KG1 (cell line): ENCODE results near the gene HERC2.

Experiments
- DNase-seq: peaks from one replicate; lab custom pipeline; 2025; lab: John Stamatoyannopoulos, UW

The HERC2 gene

DNA sequence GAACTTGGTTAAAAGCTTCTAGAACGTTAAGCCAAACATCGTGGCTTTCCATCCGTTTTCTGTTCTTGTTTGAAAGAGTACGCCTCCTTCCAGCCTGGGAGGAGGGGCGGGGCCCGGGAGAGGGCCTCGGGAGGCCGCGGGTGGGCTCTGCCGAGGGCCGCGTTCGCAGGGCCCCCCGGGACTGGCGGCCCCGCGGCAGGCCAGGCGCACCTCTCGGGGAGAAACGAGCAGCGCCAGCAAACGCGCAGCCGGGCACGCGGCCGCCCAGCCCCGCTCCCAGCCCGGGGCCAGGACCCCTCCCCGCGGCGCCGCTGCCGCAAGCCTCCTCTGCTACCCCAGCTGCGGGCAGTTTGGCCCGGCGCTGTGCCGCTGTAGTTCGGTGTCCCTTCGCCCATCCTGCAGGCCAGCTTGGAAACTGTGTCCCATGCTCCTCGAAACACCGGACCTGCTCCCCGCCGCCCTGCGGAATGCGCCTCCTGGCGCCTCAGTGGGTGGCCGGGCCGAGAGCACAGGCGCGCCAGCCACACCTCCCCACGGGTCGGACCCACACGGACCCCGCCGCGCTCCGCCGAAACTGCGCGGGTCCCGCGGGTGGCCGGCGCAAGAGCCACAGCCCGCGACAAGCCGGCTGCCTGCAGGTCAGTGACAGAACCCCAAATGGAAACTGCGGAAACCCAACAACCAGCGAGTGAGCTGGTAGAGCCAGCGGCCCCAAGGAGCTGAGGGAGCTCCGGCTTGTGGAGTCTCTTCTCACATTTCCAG lies 225.1 kb downstream of the HERC2 start:
- no peak for DNase-seq

DNA sequence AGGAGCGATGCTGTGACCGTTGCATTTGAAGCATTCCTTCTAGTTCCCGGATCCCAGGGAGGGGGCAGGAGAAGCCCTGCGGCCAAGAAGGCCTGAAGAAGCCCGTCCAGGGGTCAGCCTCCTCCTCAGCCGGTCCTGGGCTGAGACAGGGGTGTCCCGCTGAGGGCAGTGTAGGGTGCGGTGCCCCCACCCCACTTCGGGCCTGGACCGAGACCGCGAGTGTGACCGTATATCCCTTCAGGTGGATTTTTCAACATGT lies 225.6 kb downstream of the HERC2 start:
- no peak for DNase-seq

DNA sequence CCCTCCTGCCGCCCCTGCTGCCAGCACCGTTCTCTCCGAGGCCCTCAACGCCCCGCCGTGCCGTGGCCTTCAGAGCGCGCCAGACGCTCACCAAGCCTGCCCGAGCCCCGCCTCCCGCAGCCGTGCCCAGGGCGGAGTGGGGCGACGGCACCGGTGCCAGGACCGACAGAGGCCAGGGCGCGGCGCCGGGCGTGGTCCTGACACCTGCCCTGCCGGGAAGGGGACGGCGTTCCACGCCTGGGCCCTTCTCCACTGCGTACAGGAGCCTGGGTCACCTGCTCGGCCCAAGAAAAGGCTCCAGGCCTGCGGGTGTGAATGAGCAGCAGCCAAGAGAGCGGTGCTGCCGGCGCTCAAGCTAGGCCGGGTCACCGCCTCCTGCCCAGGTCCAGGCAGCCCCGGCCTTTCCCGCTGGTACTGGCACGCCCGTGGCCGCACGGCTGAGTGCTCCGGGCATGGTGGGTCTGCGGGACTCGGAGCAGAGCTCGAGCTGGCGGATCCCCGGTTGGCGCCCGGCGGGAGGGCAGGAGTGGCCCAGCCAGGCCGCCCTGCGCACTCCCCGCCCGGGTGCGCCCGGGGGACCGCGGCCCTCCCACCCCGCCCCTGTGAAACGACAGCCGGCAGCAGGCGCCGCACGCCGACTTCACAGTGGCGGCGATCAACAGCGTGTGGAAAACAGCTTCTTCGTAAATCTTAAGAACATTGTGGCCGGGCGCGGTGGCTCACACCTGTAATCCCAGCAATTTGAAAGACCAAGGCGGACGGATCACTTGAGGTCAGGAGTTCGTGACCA lies 227.1 kb downstream of the HERC2 start:
- no peak for DNase-seq

DNA sequence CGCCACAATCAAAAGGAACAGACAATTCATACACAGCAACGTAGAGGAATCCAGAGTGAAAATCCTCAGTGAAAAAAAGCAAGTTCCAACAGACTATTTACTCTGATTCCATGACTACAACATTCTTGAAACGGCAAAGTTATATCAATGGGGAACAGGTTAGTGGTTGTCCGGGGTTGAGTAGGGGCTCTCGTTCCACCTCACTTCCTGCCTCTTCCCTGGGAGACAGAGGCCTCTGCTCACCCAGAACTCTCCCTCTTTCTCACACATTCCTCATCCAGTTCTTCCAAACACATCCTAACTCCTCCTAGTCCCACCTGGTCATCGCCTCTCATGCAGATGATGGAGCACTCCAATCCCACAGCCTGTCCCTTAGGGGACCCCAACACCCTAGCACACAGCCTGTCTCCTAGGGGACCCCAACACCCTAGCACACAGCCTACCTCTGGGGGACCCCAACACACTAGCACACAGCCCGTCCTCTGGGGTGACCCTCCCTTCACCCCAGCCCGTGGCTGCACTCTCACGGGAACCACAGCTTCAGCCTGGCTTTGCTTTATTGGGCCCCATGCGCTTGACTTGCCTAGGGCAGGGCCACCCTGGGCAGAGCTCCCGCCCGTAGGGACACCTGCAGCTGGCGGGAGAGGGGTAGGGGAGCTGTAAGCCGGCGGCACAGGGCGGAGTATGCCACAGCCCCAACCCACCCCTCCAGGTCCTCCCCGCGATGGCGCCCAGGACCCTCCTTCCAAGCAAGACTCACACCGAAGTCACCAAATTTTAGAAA lies 228.0 kb downstream of the HERC2 start:
- no peak for DNase-seq

DNA sequence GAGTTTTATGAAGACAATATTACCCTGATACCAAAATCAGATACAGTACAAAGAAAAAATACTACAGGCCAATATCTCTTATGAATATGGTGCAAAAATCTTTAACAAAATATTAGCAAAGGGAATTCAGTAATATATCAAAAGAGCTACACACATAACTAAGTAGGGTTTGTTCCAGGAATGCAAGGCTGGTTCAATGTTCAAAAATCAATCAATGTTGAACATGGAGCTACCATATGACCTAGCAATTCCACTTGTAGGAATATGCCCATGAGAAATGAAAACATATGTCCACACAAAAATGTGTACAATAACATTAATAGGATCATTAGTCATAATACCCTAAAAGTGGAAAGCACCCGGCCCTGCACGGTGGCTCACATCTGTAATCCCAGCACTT lies 230.7 kb downstream of the HERC2 start:
- DNase-seq, result no peak

DNA sequence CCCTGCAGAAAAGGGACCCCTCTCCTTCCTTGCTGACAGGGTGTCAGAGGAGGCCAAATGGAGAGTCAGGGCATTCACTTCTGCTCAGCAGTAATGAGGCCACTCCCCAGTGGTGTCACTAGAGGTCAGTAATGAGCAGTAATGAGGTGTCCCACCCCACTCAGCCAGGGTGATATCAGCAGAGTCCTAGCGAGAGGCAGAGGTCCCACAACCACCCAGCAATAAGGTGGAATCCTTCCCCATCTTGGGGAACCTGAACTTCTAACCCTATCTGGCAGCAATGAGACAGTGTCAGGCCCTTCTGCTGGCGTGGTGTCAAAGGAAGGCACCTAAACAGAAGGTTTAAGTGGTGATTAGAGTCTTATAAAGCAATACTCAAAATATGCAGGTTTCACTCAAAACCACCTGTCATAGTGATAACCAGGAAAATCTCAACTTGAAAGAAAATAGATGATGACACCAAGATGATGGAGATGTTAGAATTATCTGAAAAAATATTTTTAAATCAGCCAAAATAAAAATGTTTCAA lies 235.7 kb downstream of the HERC2 start:
- DNase-seq, result peak; percentile 19

DNA sequence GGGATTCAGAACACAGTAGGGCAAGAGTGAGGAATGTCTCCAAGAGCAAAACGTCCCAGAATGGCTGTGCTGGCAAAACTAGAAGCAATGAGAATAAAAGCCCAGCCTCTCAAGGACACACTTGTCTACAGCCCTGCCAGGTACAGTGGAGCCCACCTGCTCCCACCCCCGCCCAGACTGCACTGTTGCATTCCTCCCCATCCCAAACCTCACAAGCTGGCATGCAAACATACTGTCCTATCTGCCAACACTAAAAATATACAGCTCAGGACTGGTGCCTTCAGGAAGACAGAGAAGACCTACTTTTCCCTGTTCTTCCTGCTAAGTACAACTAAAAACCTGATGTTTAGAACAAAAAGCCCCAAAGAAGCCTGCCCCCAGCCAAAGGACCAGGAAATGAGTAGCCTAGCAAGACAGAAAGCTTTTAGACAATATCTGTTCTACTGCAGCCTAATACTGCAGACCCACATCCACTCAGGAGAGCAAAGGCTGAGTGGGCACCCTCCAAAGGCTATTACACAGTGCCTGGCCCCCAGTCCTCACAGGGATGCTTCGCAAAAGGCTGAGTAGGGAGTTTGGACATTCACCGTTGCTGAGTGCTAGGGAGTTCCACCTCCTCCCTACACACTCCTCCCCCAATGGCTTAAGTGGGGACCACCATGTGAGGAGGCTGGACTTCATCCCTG lies 236.3 kb downstream of the HERC2 start:
- DNase-seq, result no peak

DNA sequence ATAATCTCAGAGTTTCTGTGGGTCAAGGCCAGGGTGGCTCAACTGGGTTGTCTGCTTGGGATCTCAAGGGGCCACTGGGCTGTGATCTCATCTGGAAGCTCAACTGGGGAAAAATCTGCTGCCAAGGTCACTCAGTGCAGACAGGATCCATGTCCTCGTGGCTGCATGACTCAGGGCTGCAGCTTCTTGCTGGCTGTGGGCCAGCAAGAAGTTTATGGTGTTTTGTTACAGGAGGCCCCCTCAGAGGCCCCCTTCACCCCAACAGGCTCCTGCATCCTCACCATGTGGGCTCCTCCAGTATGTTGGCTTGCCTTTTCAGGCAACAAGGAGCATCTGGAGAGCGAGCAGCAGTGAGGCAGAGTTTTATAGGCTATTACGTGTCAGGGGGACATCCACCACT lies 237.4 kb downstream of the HERC2 start:
- no peak for DNase-seq

DNA sequence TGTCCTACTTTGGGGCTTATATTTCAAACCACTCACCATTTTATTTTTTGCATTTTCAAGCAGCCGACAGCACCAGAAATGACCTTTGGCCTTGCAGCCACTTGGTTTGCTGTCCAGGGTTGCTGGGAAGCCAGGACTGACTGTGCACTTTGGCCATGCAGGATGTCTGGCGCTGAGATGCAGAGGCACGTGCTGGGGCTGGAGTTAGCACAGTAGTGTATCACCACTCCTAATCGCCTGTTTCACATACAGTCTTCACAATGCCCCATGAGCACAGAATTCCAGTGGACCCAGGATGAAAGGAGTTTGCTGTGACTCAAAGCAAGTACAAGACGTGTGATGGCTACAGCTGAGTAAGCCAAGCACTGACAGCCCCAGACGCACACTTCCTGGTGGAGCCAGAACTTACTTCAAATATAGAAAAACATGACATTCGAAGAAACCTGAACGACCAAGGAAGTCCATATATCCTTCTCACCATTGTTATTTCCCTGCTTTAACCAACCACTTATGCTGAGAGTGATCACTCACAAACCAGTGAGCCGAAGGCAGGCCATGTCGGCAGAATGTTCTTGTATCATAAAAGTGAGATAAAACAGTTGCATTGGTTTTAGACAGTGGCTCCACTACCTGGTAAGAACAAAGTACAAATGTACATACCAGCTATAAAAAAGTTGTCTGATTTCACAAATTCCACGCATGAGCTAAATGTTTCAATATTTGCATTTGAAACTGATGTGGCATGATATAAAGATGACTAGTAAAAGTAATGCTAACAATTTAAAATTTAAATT lies 238.9 kb downstream of the HERC2 start:
- no peak for DNase-seq

DNA sequence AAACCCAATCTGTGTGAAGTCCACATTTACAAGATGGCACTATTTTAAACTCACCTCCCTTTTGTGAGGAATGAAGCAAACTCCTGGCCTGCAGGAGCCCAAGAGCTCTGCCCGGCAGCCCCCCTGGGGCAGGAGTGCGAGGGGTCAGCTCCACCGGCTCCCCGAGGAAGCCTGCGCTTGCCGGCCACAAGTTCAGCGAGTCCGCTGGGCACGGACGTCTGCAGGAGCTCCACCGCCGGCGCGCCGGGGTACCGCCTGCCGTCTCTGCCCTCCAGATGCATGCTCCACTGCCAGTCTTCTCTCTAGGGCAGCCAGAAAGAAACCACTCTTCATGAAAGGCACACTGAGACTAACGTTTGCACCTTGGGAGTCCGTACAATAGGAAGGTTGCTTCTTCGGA lies 240.4 kb downstream of the HERC2 start:
- no peak for DNase-seq

DNA sequence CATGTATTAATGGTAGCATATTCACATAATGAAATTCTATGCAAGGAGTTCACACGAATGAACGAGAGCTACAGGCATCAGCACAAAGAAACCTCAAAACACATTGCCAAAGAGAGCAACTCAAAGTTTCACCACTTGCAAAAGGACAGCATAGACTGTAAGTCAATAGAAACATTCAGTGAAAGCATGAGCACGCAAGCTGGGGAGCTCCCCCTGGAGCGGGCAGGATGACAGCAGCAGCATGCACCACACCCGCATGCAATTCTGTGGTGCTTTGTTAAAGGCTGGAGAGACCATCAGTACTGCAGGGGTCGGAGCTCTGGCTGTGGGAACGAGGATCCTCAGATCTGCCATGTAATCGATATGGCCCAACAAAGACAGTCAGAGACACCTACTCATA lies 241.6 kb downstream of the HERC2 start:
- no peak for DNase-seq

DNA sequence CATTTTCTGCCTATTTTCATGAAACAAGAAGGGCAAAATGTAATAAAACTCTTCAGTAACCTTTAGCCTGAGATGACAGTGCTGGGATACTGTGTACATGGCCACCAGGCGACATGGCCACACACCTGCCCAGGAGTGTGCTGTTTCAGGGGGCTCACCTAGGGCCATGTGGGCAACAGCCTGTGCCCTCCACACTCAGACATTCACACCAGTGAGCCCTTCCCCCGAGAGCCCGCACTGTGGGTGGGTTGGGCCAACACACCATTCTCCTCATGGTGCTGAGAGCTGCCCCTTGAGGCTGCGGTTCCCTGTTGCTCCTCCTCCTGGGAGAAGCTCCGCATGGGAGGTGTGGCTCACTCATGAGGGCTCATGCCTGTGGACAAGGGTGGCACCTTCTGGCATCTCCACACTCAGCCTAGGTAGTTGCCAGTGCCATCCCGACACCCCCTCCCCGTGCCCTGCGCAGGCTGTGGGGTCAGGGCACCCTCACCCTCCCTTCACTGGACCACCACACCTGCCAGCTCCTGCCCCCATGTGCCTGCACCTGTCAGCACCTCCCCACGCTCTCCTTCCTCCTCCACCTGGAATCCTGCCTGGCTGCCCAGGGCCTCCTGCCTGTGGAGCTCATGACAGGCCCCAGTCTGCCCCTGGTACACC lies 242.5 kb downstream of the HERC2 start:
- DNase-seq, result no peak

DNA sequence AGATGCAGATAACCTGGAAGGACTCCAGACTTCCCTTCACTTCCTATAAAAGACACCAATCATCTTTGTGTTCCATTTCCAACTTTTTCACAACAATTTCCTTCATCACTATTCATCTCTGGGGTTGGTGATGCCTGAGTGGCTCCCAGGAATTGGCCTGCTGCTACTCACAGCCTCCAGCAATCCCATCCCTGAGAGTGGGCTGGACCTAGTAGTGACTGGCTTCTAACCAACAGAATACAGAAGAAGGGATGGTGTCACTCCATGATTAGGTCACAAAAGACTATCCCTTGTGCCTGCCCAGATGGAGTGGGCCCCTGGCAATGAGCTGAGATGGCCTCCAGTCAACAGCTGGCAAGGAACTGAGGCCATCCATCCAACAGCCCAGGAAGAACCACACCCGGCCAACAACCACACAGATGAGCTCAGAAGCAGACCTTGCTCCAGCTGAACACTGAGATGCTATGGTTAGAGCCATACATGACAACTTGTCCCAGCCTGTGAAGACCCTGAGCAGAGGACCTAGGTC lies 243.7 kb downstream of the HERC2 start:
- no peak for DNase-seq

DNA sequence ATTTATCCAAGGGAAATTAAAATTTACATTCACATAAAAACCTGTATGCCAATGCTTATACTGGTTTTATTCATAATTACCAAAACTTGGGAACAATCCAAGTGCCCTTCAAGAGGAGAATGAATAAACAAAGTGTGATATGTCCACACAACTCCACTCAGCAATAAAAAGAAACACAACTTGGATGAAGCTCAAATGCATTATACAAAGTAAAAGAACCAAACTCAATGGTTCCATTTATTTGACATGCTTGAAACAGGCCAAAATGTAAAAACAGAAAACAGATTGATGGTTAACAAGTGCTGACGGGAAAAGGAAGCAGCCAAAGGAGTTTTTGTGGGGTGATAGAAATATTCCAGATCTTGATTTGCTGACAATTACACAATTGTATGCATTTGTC lies 246.4 kb downstream of the HERC2 start:
- no peak for DNase-seq

DNA sequence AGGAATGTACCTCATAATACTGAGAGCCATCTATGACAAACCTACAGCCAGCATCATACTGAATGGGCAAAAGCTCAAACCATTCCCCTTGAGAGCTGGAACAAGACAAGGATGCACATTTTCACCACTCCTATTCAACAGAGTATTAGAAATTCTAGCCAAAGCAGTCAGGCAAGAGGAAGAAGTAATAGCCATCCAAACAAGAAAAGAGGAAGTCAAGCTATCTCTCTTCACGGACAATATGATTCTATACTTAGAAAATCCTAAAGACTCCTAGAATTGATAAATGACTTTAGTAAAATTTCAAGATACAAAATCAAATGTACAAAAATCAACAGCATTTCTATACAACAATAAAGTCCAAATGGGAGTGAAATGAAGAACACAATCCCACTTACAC lies 253.0 kb downstream of the HERC2 start:
- DNase-seq, result no peak

DNA sequence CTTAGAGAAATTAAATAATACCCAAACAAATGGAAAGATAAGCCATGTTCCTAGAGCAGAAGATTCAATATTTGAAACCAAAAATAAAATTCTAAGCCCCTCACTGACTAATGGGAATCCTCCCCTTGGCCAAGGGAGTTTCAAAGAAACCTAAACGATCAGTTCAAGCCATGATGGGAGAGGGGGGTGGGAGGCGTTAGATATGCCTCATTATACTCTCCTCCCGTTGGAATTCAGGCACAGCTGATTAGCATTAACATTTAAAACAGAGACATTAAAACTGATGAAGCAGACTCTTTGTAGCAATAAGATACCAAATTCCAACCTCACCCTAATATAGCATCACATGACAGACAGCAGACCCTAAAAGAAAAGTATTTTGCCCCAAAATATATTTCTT lies 255.7 kb downstream of the HERC2 start:
- DNase-seq, result no peak
